Calu3 (cell line): ENCODE measurements around the gene BTBD7. TPM values are rescaled to one million over a fixed set of nuclear protein-coding genes. Genes with fewer than 3 reads are reported as not detected.

Experiments used
- BruUV-seq: library from RNA; stranded (reverse); fragments of 400-500 nt; replicated peaks from 2 replicates; lab custom pipeline; 2021; lab: Mats Ljungman, UMichigan
- CTCF ChIA-PET: fragments of 300-600 bp; sonication (Branson Sonifier 250); formaldehyde crosslinking; loops from one replicate; lab custom pipeline; 2022; ENCODE audit warnings: antibody characterized with exemption; lab: Charles Lee
- DNase-seq: peaks from one replicate; pipeline ENCODE4 v3.0.0; 2022
- H3K27ac Mint-ChIP-seq: one replicate; pipeline ENCODE4 v1.8.0; 2022; ENCODE audit warnings: mixed read lengths; ENCODE audit not compliant: unreplicated experiment
- H3K27me3 Mint-ChIP-seq: one replicate; pipeline ENCODE4 v1.8.0; 2022; ENCODE audit warnings: mixed read lengths; ENCODE audit not compliant: unreplicated experiment
- H3K36me3 Mint-ChIP-seq: one replicate; pipeline ENCODE4 v1.8.0; 2022; ENCODE audit warnings: mild to moderate bottlenecking, moderate library complexity, mixed read lengths; ENCODE audit not compliant: insufficient read depth, unreplicated experiment
- H3K4me1 Mint-ChIP-seq: one replicate; pipeline ENCODE4 v1.8.0; 2022; ENCODE audit warnings: mild to moderate bottlenecking, low read depth, mixed read lengths; ENCODE audit not compliant: unreplicated experiment
- H3K4me3 Mint-ChIP-seq: one replicate; pipeline ENCODE4 v1.8.0; 2022; ENCODE audit warnings: mild to moderate bottlenecking, low read depth, moderate library complexity, mixed read lengths; ENCODE audit not compliant: unreplicated experiment
- H3K9me3 Mint-ChIP-seq: one replicate; pipeline ENCODE4 v1.8.0; 2022; ENCODE audit warnings: low read depth, mixed read lengths; ENCODE audit not compliant: unreplicated experiment
- CTCF ChIP-seq: fragments of 200-600 bp; IDR thresholded peaks from one replicate; pipeline ENCODE4 v1.8.0; 2022; ENCODE audit warnings: antibody characterized with exemption; ENCODE audit not compliant: unreplicated experiment
- intact Hi-C: fragments of 100-400 bp; cut with micrococcal nuclease; formaldehyde crosslinking; loops from one replicate; pipeline ENCODE4 v1.10.0; 2022; ENCODE audit not compliant: unreplicated experiment
- total RNA-seq: library from RNA; stranded (reverse); gene quantifications from 2 replicates; pipeline ENCODE4 v1.2.3, GENCODE V29; 2022

Gene BTBD7
- total RNA-seq, 1 experiment from 2014 or later, result 42.0 TPM

GRCh38 chr14:93331728-93332396, 974 bp downstream of the BTBD7 start:
- CTCF ChIA-PET, result interaction anchor here (0.6 kb wide), 1 partner anchor 91 kb away, joined by 5 read pairs; no protein-coding TSS in a partner anchor
- peak overlapping the region; percentile 76 for H3K4me3 Mint-ChIP-seq
- no peaks in the 10 kb centered on the region for H3K9me3 Mint-ChIP-seq
- H3K4me1 Mint-ChIP-seq, result peaks cover 33% of the 10 kb centered on the region
- DNase-seq, result no peak
- intact Hi-C loops, result loop anchor here (2.0 to 5.0 kb wide), 3 partner anchors 45 to 290 kb away; no protein-coding TSS in a partner anchor
- no TSS peak for BruUV-seq
- peaks cover 32% of the 10 kb centered on the region for H3K36me3 Mint-ChIP-seq
- H3K27me3 Mint-ChIP-seq, result no peaks in the 10 kb centered on the region
- no peak for TF ChIP-seq CTCF
- peak overlapping the region; percentile 85 for H3K27ac Mint-ChIP-seq

DNA sequence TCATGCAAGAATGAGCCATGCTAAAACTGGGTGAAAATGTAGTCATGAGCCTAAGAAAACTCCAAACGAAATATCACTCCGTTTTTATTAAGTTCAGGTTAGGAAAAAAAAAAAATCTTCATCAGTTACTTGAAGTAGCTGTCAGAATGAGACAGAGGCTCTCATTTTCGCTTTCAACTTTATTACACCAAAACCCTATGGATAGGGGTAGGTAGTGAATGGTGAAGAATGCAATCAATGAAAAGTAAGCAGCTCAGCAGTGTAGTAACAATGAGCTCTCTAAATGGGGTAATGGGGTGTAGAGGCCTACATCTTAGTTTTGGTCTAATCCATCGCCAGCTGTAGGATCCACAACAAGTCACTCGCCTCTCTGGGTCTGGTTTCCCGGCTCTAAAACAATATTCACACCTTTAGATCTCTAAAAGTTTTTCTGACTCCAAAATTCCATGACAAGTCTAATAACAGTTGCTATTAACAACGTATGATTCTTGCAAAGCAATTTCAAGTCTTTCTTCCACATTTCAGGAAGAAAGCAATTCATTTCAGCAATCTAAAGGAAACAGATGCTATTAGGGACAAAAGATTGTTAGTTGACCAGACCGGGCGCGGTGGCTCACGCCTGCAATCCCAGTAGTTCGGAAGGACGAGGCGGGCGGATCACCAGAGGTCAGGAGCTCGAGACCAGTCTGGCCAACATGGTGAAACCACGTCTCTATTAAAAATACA, 1.7 kb downstream of the BTBD7 start:
- intact Hi-C loops, result loop anchor here (2.0 to 5.0 kb wide), 3 partner anchors 44 to 289 kb away; no protein-coding TSS in a partner anchor
- H3K9me3 Mint-ChIP-seq, result no peaks in the 10 kb centered on the region
- peaks cover 32% of the 10 kb centered on the region for H3K36me3 Mint-ChIP-seq
- TSS peak; percentile 23 for BruUV-seq
- peaks cover 33% of the 10 kb centered on the region for H3K4me1 Mint-ChIP-seq
- H3K27ac Mint-ChIP-seq, result peak overlapping the region; percentile 85
- CTCF ChIA-PET, result interaction anchor here (0.6 kb wide), 1 partner anchor 589 kb away, joined by 3 read pairs; no protein-coding TSS in a partner anchor
- peak; percentile 16 for DNase-seq
- peak overlapping the region; percentile 76 for H3K4me3 Mint-ChIP-seq
- TF ChIP-seq CTCF, result no peak
- no peaks in the 10 kb centered on the region for H3K27me3 Mint-ChIP-seq

DNA sequence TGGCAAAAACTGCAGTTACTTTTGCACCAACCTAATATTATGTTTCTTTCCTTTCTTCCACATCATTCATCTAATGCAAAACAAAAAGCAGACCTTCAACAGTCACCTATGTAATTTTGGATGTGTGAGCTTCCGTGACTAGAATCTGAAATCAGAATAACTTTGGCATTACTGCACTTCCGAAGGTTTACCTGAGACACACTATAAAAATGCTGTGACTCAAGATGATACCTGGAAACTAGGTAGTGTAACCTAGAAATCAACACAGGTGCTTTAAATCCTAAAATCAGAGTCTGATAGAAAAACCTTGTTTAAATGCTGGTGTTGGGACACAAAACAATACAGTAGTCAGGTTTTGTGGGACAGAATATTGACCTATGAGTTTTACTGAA, 2.2 kb downstream of the BTBD7 start:
- CTCF ChIA-PET, result no interaction called here
- intact Hi-C loops, result loop anchor here (2.0 to 5.0 kb wide), 3 partner anchors 43 to 288 kb away; no protein-coding TSS in a partner anchor
- Mint-ChIP-seq H3K27ac (peak overlapping the region; percentile 85), H3K27me3 (no peaks in the 10 kb centered on the region), H3K9me3 (no peaks in the 10 kb centered on the region), H3K36me3 (peaks cover 32% of the 10 kb centered on the region), H3K4me3 (peak overlapping the region; percentile 76), H3K4me1 (peaks cover 33% of the 10 kb centered on the region)
- no TSS peak for BruUV-seq
- DNase-seq, result no peak
- TF ChIP-seq CTCF, result no peak

DNA sequence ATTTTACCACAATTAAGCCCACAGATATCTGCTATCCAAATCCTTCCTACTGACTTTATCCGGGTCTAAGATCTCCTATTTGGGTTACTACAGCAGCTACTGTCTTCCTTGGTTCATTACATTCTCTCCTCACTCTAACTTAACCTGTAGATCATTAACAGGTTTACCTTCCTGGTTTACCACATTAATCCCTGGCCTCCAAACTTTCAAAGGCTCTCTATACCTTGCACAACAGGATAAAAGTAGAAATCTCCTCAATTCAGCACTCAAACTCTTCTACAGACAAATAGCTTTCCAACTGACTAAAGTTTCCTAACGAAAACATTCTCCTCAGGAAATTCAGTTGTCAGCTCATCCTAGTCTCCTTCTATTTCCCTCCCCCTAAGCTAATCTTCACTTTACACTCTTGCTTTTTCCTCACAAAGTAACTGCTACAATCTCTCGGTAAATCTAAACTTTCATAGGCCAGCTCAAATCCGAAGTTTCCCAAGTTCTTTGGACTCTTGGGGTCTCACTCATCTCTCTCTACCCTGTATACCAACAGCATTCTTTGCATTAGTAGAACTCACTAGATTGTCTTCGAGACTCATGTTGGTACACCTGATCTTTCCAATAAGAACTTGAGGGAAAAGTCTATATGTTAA, 2.7 kb downstream of the BTBD7 start:
- BruUV-seq, result no TSS peak

More for the DNA sequence above, 2.7 kb downstream of the BTBD7 start:
- DNase-seq, result no peak
- no peaks in the 10 kb centered on the region for H3K9me3 Mint-ChIP-seq
- intact Hi-C loops, result loop anchor here (2.0 to 5.0 kb wide), 3 partner anchors 43 to 288 kb away; no protein-coding TSS in a partner anchor
- no peak for TF ChIP-seq CTCF
- H3K4me3 Mint-ChIP-seq, result peak overlapping the region; percentile 76
- H3K27ac Mint-ChIP-seq, result peak overlapping the region; percentile 85
- H3K36me3 Mint-ChIP-seq, result peaks cover 32% of the 10 kb centered on the region
- peaks cover 33% of the 10 kb centered on the region for H3K4me1 Mint-ChIP-seq
- CTCF ChIA-PET, result no interaction called here
- no peaks in the 10 kb centered on the region for H3K27me3 Mint-ChIP-seq
